Epithelial cell of esophagus (primary cell): ENCODE measurements around the gene PTPRR.

ENCODE experiments used
- DNase-seq: peaks from one replicate; pipeline ENCODE4 v3.0.0; 2010; ENCODE audit warnings: low read depth
- H3K4me3 ChIP-seq: 2 replicates; pipeline ENCODE4 v1.5.1; 2011; ENCODE audit warnings: mild to moderate bottlenecking, low read length, control low read depth
- TF ChIP-seq, protein P1 (sequence below): IDR thresholded peaks from 2 replicates; pipeline ENCODE4 v1.5.1; 2011; ENCODE audit warnings: low read depth, mild to moderate bottlenecking, low read length, control low read depth, inconsistent platforms; ENCODE audit not compliant: insufficient read depth; ENCODE audit errors: missing control alignments

Gene PTPRR

DNA sequence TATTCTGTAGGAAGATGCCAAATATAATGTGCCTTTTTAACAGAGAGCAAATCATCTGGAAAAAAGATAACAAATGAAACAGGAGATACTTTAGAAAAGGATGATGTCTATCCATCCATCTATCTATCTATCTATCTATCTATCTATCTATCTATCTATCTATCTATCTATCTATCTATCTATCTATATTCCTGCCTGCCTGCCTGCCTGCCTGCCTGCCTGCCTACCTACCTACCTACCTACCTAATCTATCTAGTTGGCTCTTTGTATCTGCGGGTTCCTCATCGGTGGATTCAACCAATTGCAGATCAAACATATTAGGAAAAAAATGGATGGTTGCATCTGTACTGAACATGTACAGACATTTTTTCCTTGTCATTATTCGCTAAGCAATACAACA is 294.4 kb downstream of the PTPRR start:
- H3K4me3 ChIP-seq, result no peak overlapping the region
- DNase-seq, result no peak
- TF ChIP-seq, protein P1, sequence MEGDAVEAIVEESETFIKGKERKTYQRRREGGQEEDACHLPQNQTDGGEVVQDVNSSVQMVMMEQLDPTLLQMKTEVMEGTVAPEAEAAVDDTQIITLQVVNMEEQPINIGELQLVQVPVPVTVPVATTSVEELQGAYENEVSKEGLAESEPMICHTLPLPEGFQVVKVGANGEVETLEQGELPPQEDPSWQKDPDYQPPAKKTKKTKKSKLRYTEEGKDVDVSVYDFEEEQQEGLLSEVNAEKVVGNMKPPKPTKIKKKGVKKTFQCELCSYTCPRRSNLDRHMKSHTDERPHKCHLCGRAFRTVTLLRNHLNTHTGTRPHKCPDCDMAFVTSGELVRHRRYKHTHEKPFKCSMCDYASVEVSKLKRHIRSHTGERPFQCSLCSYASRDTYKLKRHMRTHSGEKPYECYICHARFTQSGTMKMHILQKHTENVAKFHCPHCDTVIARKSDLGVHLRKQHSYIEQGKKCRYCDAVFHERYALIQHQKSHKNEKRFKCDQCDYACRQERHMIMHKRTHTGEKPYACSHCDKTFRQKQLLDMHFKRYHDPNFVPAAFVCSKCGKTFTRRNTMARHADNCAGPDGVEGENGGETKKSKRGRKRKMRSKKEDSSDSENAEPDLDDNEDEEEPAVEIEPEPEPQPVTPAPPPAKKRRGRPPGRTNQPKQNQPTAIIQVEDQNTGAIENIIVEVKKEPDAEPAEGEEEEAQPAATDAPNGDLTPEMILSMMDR, result no peak

- H3K4me3 ChIP-seq, result no peak overlapping the region
- DNase-seq, result no peak
- TF ChIP-seq, protein P1, result no peak
These were observed 300.9 kb downstream of the PTPRR start for GRCh38 chr12:70619471-70620152.

DNA sequence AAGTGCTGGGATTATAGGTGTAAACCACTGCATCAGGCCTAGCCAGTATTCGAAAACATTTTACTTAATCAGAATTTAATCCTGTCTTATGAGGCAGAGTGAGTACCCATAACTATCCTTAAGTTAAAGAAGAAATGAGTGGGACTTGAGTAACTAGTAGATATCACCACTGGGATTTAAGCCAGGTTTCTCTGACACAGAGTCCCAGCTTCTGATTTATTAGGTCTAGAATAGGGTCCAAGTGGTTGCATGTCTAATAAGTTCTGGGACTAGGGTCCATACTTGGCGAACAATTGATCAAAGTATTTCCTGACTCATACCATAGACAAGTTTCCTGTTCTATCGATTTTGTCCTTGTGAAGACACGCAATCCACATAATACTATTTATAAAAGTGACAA is 302.2 kb downstream of the PTPRR start:
- no peak overlapping the region for H3K4me3 ChIP-seq
- TF ChIP-seq, protein P1, result no peak
- no peak for DNase-seq

GRCh38 chr12:70617450-70617849 is 303.1 kb downstream of the PTPRR start:
- TF ChIP-seq, protein P1, result no peak
- no peak overlapping the region for H3K4me3 ChIP-seq
- no peak for DNase-seq

DNA sequence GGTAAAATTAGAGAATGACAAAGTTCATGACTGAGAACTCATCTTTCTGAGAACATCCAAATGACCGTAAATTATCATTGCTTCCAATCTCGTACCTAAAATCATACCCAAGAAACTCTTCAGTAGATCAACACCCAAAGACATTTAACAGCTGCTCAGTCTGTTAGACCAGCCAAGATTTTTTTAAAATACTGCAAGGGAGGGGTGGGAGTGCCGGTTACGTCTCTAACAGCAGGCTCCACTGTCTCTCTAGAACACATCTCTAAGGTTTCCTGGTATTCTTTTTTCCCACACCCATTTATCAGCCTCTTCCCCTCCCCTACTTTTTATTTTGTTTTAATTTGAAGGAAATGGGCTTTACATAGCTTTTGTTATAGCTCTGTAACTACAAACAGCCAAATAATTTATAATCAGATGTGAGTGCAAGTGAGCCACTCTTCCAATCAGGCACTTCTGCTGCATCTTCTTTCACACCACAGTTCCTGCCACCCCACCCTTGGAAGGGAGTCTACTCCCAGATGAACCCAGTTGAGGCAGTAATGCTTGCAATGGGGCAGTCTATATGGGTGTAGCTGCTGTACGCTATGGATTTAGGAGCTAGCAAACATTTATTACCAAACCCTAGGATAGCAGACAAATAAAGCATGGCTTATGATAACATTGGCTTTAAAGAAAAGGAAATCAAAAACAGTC is 305.2 kb downstream of the PTPRR start:
- DNase-seq, result no peak
- TF ChIP-seq, protein P1, result no peak
- H3K4me3 ChIP-seq, result no peak overlapping the region

GRCh38 chr12:70609739-70610491 is 310.6 kb downstream of the PTPRR start:
- TF ChIP-seq, protein P1, result no peak
- H3K4me3 ChIP-seq, result peak overlapping the region; percentile 41
- peak; percentile 39 for DNase-seq
